ENCODE measurements around the gene EMP3. TPM values are rescaled to one million over a fixed set of nuclear protein-coding genes. Genes with fewer than 3 reads are reported as not detected.

EMP3 gene
- total and polyA plus RNA-seq, 2 experiments from 2014 or later: 6.0 to 25.1 TPM

GRCh38 chr19:48297975-48298374, 27.4 kb upstream of the EMP3 start (continued):
- TF ChIP-seq ZNF462 (CRISPR knock-in tag; IDR thresholded peaks at IDR 0.05): no peak
- no peak for TF ChIP-seq CREB1 (CRISPR knock-in tag; IDR thresholded peaks at IDR 0.05; ENCODE audit: low read depth)
- no peak for TF ChIP-seq ETS1 (IDR thresholded peaks at IDR 0.05)
- TF ChIP-seq EZH2 (IDR thresholded peaks at IDR 0.05; ENCODE audit: low read depth, unreplicated experiment): no peak
- no peak for TF ChIP-seq EZH2phosphoT487 (IDR thresholded peaks at IDR 0.05; ENCODE audit: unreplicated experiment)

- Histone ChIP-seq H3F3A (replicated peaks; ENCODE audit: low read depth) (no peaks in the 10 kb centered on the region), H3K9me2 (ENCODE audit: insufficient read depth) (0 out of 2 replicates have a peak, but pooled peaks cover 3% of the 10 kb centered on the region), H4K20me1 (replicated peaks; ENCODE audit: insufficient read depth) (no peaks in the 10 kb centered on the region), H3K4me3 (no peak overlapping the region), H3K4me2 (no peak overlapping the region), H3K27ac (ENCODE audit: low read depth) (no peak overlapping the region), H3K27me3 (ENCODE audit: insufficient read depth) (no peaks in the 10 kb centered on the region), H3K4me1 (ENCODE audit: insufficient read depth) (no peaks in the 10 kb centered on the region), H2AFZ (no peak overlapping the region), H3K36me3 (ENCODE audit: insufficient read depth) (no peaks in the 10 kb centered on the region), H3K79me2 (replicated peaks; ENCODE audit: insufficient read depth) (no peaks in the 10 kb centered on the region)
- H3K4me1 Mint-ChIP-seq: no peaks in the 10 kb centered on the region; the same call in none of the 3 replicates
- TF ChIP-seq EZH2 (IDR thresholded peaks at IDR 0.05; ENCODE audit: low read depth, unreplicated experiment): no peak
- no peak for TF ChIP-seq ZNF114 (CRISPR knock-in tag; IDR thresholded peaks at IDR 0.05)
- TF ChIP-seq JUNB (IDR thresholded peaks at IDR 0.05; ENCODE audit: unreplicated experiment): no peak
- no peak for TF ChIP-seq EZH2phosphoT487 (IDR thresholded peaks at IDR 0.05; ENCODE audit: unreplicated experiment)
- no peak for TF ChIP-seq ZNF331 (CRISPR knock-in tag; IDR thresholded peaks at IDR 0.05; ENCODE audit: low read depth)
- no peak for TF ChIP-seq NANOG (IDR thresholded peaks at IDR 0.05; ENCODE audit: borderline replicate concordance)
- TF ChIP-seq STAT1 (IDR thresholded peaks at IDR 0.05; ENCODE audit: unreplicated experiment): no peak
- no peak for TF ChIP-seq ETS1 (IDR thresholded peaks at IDR 0.05)
- no peak for TF ChIP-seq CREB1 (CRISPR knock-in tag; IDR thresholded peaks at IDR 0.05; ENCODE audit: low read depth)
- no peak for TF ChIP-seq CTCF (conservative IDR thresholded peaks at IDR 0.05; ENCODE audit: low read depth in 2 of 2)
- H3K27me3 Mint-ChIP-seq (ENCODE audit: insufficient read depth, low read depth, poor library complexity): peaks cover 12% of the 10 kb centered on the region
- ATAC-seq (no peak), DNase-seq (ENCODE audit: low spot score) (no peak)
- no peak overlapping the region for H3K27ac Mint-ChIP-seq
- no peaks in the 10 kb centered on the region; the same call in 2 of the 3 replicates for H3K36me3 Mint-ChIP-seq (ENCODE audit: low read depth)
- H3K9me3 Mint-ChIP-seq: no peaks in the 10 kb centered on the region
- no peak overlapping the region for H3K4me3 Mint-ChIP-seq
Observed at GRCh38 chr19:48301886-48302599, 23.3 kb upstream of the EMP3 start.

All from GM23338 (cell line).